Measurements from ENCODE around the gene UNK. TPM values are rescaled to one million over a fixed set of nuclear protein-coding genes. Genes with fewer than 3 reads are reported as not detected.
"Not testable (repeated sequence)": the region's sequence is repeated elsewhere in the genome, so short reads cannot be mapped to it uniquely, and the experiment has no call there.

Gene UNK
- total RNA-seq, 1 experiment from 2014 or later = 51.4 TPM

- not testable (repeated sequence) for H3K27me3 ChIP-seq; H3K36me3 ChIP-seq; DNase-seq; H3K4me3 ChIP-seq; H3K9me3 ChIP-seq (replicated peaks); H3K27ac ChIP-seq
- peaks cover 19% of the 10 kb centered on the region for H3K4me1 ChIP-seq
Observed at GRCh38 chr17:75759978-75760640, 24.5 kb upstream of the UNK start.

- H3K27ac ChIP-seq = no peak overlapping the region
- H3K36me3 ChIP-seq = no peaks in the 10 kb centered on the region
- no peak for DNase-seq
- no peak overlapping the region for H3K4me3 ChIP-seq
- H3K27me3 ChIP-seq = no peaks in the 10 kb centered on the region
- no peaks in the 10 kb centered on the region for H3K9me3 ChIP-seq (replicated peaks)
- H3K4me1 ChIP-seq = peaks cover 7% of the 10 kb centered on the region; the same call in 1 of the 2 replicates
Observed at GRCh38 chr17:75762513-75763268, 21.9 kb upstream of the UNK start.

- Histone ChIP-seq H3K27me3 (no peaks in the 10 kb centered on the region), H3K27ac (no peak overlapping the region), H3K9me3 (replicated peaks) (no peaks in the 10 kb centered on the region), H3K36me3 (no peaks in the 10 kb centered on the region), H3K4me1 (peaks cover 7% of the 10 kb centered on the region), H3K4me3 (no peak overlapping the region)
- no peak for DNase-seq
Observed at GRCh38 chr17:75763269-75763607, 21.4 kb upstream of the UNK start.

GRCh38 chr17:75763613-75764416 lies 20.8 kb upstream of the UNK start:
- Histone ChIP-seq H3K27ac (no peak overlapping the region), H3K4me1 (peaks cover 7% of the 10 kb centered on the region), H3K27me3 (no peaks in the 10 kb centered on the region), H3K36me3 (no peaks in the 10 kb centered on the region), H3K4me3 (peak overlapping the region; percentile 63), H3K9me3 (replicated peaks) (no peaks in the 10 kb centered on the region)
- no peak for DNase-seq

GRCh38 chr17:75764417-75764710 lies 20.2 kb upstream of the UNK start:
- Histone ChIP-seq H3K4me1 (peaks cover 7% of the 10 kb centered on the region), H3K36me3 (no peaks in the 10 kb centered on the region), H3K27me3 (no peaks in the 10 kb centered on the region), H3K9me3 (replicated peaks) (no peaks in the 10 kb centered on the region), H3K27ac (peak overlapping the region; percentile 34), H3K4me3 (peak overlapping the region; percentile 63)
- DNase-seq = no peak

- peak; percentile 84 for DNase-seq
- H3K4me1 ChIP-seq = peaks cover 7% of the 10 kb centered on the region
- no peaks in the 10 kb centered on the region for H3K36me3 ChIP-seq
- no peaks in the 10 kb centered on the region for H3K27me3 ChIP-seq
- peak within 1 kb of the TSS; percentile 63 for H3K4me3 ChIP-seq
- H3K27ac ChIP-seq = peak within 1 kb of the TSS; percentile 34
- no peaks in the 10 kb centered on the region for H3K9me3 ChIP-seq (replicated peaks)
Observed at GRCh38 chr17:75764711-75765421, 19.7 kb upstream of the UNK start, which contains the start of gene GALK1. Gene GALK1, minus strand, starts transcription at chr17:75765192. Its CDS starts 56 bp downstream, at chr17:75765136.

- Histone ChIP-seq H3K36me3 (no peaks in the 10 kb centered on the region), H3K4me3 (no peak overlapping the region), H3K27me3 (no peaks in the 10 kb centered on the region), H3K9me3 (replicated peaks) (no peaks in the 10 kb centered on the region), H3K27ac (no peak overlapping the region), H3K4me1 (peaks cover 7% of the 10 kb centered on the region)
- no peak for DNase-seq
Observed at GRCh38 chr17:75765981-75766380, 18.6 kb upstream of the UNK start.

GRCh38 chr17:75767881-75768280 lies 16.7 kb upstream of the UNK start:
- Histone ChIP-seq H3K27me3 (no peaks in the 10 kb centered on the region), H3K4me1 (peaks cover 20% of the 10 kb centered on the region)

GRCh38 chr17:75769536-75769935 lies 15.1 kb upstream of the UNK start:
- H3K9me3 ChIP-seq (replicated peaks) = no peaks in the 10 kb centered on the region
- DNase-seq = no peak
- H3K36me3 ChIP-seq = no peaks in the 10 kb centered on the region
- peaks cover 31% of the 10 kb centered on the region for H3K4me1 ChIP-seq
- H3K27me3 ChIP-seq = no peaks in the 10 kb centered on the region
- no peak overlapping the region for H3K27ac ChIP-seq
- no peak overlapping the region for H3K4me3 ChIP-seq

More at GRCh38 chr17:75767881-75768280, 16.7 kb upstream of the UNK start:
- DNase-seq = no peak
- Histone ChIP-seq H3K9me3 (replicated peaks) (no peaks in the 10 kb centered on the region), H3K4me3 (no peak overlapping the region), H3K36me3 (no peaks in the 10 kb centered on the region), H3K27ac (no peak overlapping the region)

- no peaks in the 10 kb centered on the region for H3K27me3 ChIP-seq
- H3K27ac ChIP-seq = no peak overlapping the region
- peaks cover 16% of the 10 kb centered on the region for H3K36me3 ChIP-seq
- H3K9me3 ChIP-seq (replicated peaks) = no peaks in the 10 kb centered on the region
- DNase-seq = no peak
- H3K4me3 ChIP-seq = no peak overlapping the region
- peaks cover 29% of the 10 kb centered on the region for H3K4me1 ChIP-seq
Observed at GRCh38 chr17:75771334-75772281, 13.0 kb upstream of the UNK start.

GRCh38 chr17:75773121-75773807 lies 11.3 kb upstream of the UNK start:
- Histone ChIP-seq H3K27me3 (no peaks in the 10 kb centered on the region), H3K4me1 (peaks cover 32% of the 10 kb centered on the region), H3K27ac (no peak overlapping the region), H3K4me3 (no peak overlapping the region), H3K36me3 (peaks cover 33% of the 10 kb centered on the region), H3K9me3 (replicated peaks) (no peaks in the 10 kb centered on the region)
- peak; percentile 62 to 71 for DNase-seq

GRCh38 chr17:75773808-75774470 lies 10.7 kb upstream of the UNK start:
- Histone ChIP-seq H3K27me3 (no peaks in the 10 kb centered on the region), H3K36me3 (peaks cover 39% of the 10 kb centered on the region), H3K4me1 (peaks cover 32% of the 10 kb centered on the region), H3K4me3 (no peak overlapping the region), H3K27ac (no peak overlapping the region), H3K9me3 (replicated peaks) (no peaks in the 10 kb centered on the region)
- DNase-seq = no peak

GRCh38 chr17:75774471-75774990 lies 10.1 kb upstream of the UNK start:
- DNase-seq = no peak
- H3K4me3 ChIP-seq = no peak overlapping the region
- H3K4me1 ChIP-seq = peaks cover 32% of the 10 kb centered on the region
- H3K36me3 ChIP-seq = peaks cover 41% of the 10 kb centered on the region
- H3K27me3 ChIP-seq = no peaks in the 10 kb centered on the region
- no peak overlapping the region for H3K27ac ChIP-seq
- no peaks in the 10 kb centered on the region for H3K9me3 ChIP-seq (replicated peaks)

Measured in SJCRH30 (cell line).